ENCODE results near the gene FGA.

FGA gene

GRCh38 chr4:154579927-154580326, 10.6 kb downstream of the FGA start:
- DNase-seq (ENCODE audit: low read depth), result no peak

GRCh38 chr4:154578919-154579318, 11.6 kb downstream of the FGA start:
- no peak for DNase-seq (ENCODE audit: low read depth)

- no peak for DNase-seq (ENCODE audit: low read depth)
Observed at GRCh38 chr4:154577324-154577723, 13.2 kb downstream of the FGA start.

- no peak for DNase-seq (ENCODE audit: low read depth)
Observed at GRCh38 chr4:154574311-154574710, 16.2 kb downstream of the FGA start.

- no peak for DNase-seq (ENCODE audit: low read depth)
Observed at GRCh38 chr4:154573190-154573870, 17.2 kb downstream of the FGA start.

GRCh38 chr4:154569584-154569983, 21.0 kb downstream of the FGA start:
- no peak for DNase-seq (ENCODE audit: low read depth)

- no peak for DNase-seq (ENCODE audit: low read depth)
Observed at GRCh38 chr4:154569028-154569427, 21.5 kb downstream of the FGA start.

- no peak for DNase-seq (ENCODE audit: low read depth)
Observed at GRCh38 chr4:154566639-154567204, 23.8 kb downstream of the FGA start.

- no peak for DNase-seq (ENCODE audit: low read depth)
Observed at GRCh38 chr4:154565704-154566103, 24.8 kb downstream of the FGA start.

GRCh38 chr4:154564311-154564710, 26.2 kb downstream of the FGA start:
- DNase-seq (ENCODE audit: low read depth), result no peak

- DNase-seq (ENCODE audit: low read depth), result no peak
Observed at GRCh38 chr4:154562697-154563254, 27.8 kb downstream of the FGA start, which contains the start of gene FGB. TSS of gene FGB (plus strand) at chr4:154563011. CDS start at chr4:154563019, 8 bp downstream.

- no peak for DNase-seq (ENCODE audit: low read depth)
Observed at GRCh38 chr4:154560824-154561231, 29.7 kb downstream of the FGA start.

- no peak for DNase-seq (ENCODE audit: low read depth)
Observed at GRCh38 chr4:154560419-154560801, 30.1 kb downstream of the FGA start.

GRCh38 chr4:154559494-154560418, 30.8 kb downstream of the FGA start:
- DNase-seq (ENCODE audit: low read depth), result no peak

GRCh38 chr4:154559141-154559493, 31.4 kb downstream of the FGA start:
- DNase-seq (ENCODE audit: low read depth), result no peak

- DNase-seq (ENCODE audit: low read depth), result peak; percentile 44
Observed at GRCh38 chr4:154551872-154552686, 38.5 kb downstream of the FGA start.

- DNase-seq (ENCODE audit: low read depth), result peak; percentile 93
Observed at GRCh38 chr4:154549894-154550790, 40.4 kb downstream of the FGA start, which contains the start of gene PLRG1. TSS of gene PLRG1 (minus strand) at chr4:154550400. CDS start at chr4:154550308, 92 bp downstream.

GRCh38 chr4:154545689-154546088, 44.9 kb downstream of the FGA start:
- DNase-seq (ENCODE audit: low read depth), result no peak

- DNase-seq (ENCODE audit: low read depth), result no peak
Observed at GRCh38 chr4:154542271-154542879, 48.2 kb downstream of the FGA start.
